DLD1 (cell line): ENCODE data around the gene RTCA.
"Not testable (repeated sequence)": the region's sequence is repeated elsewhere in the genome, so short reads cannot be mapped to it uniquely, and the experiment has no call there.

Source experiments
- in situ Hi-C: cut with HindIII; loops from 2 replicates; pipeline ENCODE4 v1.10.0; 2017; ENCODE audit warnings: low sequenced_read_pairs

Gene RTCA

DNA sequence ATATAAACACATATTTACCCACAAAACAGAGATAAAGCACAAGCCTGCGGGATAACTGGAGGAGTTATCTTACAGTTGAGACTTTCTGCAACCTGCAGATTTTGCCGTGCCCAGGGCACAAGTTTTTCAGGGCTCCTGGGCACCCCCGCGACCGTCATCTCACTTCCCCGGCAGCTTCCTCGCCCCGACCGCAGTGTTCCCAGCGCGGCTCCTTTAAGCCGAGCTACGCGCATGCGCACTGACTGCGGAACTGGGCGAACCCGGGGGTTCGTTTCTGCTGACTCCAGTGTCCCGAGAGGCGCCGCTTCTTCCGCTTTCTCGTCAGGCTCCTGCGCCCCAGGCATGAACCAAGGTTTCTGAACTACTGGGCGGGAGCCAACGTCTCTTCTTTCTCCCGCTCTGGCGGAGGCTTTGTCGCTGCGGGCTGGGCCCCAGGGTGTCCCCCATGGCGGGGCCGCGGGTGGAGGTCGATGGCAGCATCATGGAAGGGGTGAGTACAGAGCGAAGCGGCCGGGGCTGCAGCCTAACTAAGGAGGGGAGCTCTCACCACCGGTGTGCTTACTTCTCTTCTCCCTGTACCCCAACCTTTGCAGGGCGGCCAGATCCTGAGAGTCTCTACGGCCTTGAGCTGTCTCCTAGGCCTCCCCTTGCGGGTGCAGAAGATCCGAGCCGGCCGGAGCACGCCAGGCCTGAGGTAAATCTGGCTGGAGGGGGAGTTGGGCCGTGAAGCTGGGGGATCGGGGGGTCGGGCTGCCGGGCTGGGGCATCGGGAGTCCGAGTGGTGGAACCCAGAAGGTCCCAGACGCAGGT, at the start of gene RTCA:
Gene RTCA, plus strand, starts transcription at position 286 of the 810 bp plus-strand sequence. Its CDS starts 160 bp downstream, at position 446.
- in situ Hi-C loops, result no loop called here

DNA sequence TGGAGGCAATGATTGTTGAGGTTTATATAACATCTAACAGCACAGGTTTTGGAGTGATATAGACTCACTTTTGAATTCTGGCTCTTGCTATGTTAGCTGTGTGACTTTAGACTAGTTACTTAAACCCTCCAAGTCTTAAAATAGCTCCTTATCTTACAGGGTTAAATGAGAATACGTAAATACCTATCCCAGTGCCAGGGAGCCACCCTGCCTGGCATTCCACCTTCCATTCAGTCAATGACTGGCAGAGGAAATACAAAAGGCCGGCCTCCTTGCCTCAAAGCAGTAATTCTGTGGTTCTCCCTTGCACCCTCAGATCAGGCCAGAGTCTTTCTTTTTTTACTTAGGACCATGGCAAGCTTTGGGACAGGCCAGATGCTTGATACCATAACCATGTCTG, 48.2 kb upstream of the RTCA start:
- in situ Hi-C loops, result no loop called here

DNA sequence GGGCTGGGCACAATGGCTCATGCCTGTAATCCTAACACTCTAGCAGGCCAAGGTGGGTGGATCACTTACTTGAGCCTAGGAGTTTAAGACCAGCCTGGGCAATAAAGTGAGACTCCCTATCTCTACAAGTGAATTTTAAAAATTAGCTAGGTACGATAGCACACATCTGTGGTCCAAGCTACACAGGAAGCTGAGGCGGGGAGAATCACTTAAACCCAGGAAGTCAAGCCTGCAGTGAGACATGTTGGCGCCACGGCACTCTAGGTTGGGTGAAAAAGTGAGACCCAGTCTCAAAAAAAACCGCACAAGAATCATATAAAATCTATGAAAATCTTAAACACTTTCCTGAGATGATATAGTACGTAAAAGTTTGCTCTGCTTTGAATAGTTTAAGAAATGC, 46.6 kb upstream of the RTCA start:
- in situ Hi-C loops, result no loop called here

DNA sequence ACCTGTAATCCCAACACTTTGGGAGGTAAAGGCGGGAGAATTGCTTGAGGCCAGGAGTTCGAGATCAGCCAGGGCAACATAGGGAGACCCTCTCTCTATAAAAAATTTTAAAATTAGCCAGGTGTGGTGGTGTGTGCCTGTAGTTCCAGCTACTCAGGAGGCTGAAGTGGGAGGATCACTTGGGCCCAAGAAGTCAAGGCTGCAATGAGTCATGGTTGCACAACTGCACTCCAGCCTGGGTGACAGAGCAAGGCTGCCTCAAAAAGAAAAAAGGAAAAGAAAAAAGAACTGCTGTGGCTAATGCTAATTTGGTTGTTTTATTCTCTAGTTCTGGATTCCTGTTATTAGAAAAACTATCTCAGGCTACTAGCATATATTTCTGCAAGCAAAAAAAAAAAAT, 46.1 kb upstream of the RTCA start:
- in situ Hi-C loops, result no loop called here

DNA sequence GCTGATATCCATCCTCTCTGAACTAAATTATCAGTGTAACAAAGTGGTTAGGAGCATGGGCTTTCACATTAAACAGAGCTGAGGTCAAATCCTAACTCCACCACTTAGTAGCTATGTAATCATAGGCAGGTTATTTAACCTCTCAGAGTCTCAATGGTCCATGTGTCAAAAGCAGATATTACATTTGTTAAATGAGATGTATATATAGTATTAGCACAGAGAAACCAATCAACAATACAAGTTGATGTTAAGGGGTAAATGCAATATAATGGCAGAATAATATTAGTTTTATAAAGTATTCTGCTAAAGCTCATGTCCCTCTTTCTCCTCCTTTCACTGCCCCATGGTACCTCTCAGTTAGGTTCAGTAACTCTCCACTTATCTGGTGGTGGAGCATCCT, 43.6 kb upstream of the RTCA start:
- in situ Hi-C loops, result no loop called here

DNA sequence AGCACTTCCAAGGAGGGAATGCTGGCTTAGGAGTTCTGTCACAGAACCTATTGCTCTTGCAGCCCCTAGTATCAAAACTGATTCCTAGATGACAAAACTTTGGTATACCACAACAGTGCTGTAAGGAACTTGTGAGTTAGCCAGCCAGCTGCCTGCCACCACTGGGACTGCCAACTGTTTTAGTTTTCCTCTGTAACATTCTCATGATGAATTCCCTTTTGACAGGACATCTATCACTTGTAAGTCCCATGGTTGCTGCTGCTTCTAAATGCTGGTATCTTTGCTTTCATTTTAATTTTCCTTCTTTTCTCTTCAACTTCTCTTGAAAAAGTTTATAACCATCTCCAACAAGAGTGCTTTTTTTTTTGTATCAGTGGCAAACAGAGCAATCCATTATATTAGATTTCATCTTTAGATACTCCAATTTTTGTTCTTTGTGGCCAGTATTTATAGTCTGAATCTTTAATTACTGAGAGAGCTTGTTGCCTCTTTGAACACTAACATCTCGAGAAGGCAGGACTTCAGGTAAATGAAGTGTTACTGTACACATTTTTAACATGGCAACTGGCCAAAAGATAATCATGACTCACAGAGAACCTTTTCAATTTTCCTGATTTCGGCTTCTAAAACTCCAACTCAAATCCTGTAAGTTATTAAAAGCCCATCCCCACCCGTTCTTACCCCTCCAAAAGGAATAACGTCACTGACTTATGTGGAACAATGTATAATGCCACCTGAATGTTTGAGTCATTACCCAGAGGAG, 36.2 kb upstream of the RTCA start:
- in situ Hi-C loops, result no loop called here

DNA sequence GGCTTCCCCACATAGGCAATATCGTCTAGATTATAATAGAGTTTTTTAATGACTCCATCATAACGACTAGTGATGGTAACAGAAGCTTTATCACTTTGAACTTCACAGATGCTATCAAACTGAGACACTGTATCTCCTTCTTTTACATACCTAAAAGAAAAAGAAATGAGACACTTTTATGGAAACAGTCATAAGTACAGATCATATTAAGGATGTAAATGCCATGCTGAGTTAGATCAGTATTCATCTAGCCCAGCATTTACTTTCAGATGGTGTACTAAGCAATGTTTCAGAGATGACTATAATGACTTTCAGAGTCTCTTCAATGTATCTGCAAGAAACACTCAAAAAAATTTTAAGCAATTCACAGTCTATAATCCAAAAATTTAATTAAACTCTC, 35.3 kb upstream of the RTCA start:
- in situ Hi-C loops, result no loop called here

DNA sequence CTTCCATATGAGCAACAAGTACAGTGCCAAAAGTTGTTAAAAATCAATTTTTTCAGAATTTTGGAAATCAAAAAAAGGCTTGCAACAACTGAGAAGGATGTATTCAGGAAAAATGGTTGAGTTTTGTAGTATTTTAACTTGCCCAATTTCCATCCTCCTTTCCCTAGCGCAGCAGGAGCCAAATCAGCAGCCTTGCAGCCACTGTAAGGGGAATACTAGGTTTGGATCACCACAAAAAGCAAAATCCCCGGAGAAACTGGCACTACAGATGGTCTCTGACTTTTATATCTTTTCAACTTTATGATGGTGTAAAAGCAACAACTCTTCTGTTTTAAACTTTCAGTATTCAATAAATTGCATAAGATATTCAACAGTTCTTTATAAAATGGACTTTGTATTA, 34.3 kb upstream of the RTCA start:
- in situ Hi-C loops, result no loop called here

DNA sequence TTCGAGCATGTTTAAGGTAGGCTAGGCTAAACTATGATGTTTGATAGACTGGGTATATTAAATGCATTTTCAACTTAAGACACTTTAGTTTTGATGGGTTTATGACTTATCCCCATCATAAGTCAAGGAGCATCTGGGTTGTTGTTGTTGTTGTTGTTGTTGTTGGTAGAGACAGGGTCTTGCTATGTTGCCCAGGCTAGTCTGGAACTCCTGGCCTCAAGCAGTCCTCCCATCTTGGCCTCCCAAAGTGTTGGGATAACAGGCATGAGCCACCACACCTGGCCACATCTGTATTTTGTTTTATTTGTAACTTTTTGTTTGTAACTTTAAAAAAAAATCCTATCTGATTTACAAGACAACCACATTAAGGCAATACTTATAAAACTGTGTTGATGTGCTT, 33.9 kb upstream of the RTCA start:
- in situ Hi-C loops, result no loop called here

DNA sequence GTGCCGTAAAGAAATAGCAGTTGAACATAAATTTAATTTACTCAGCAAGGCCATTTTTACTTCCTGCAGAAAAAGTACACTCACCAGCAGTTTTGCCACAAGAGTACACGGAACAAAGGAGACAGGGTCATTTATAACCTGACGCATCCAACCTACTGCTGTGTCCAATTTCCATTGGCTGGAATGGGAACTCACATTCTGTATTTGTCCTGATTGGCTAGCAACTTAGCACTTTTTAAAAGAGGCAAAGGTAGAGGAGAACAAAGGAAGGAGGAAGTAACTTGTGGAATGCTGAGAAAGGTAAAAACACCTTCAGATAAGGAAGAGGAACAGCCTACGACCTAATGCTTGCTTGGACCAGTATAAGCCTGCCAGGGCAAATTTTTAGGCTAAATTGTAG, 32.5 kb upstream of the RTCA start:
- in situ Hi-C loops, result not testable (repeated sequence)

DNA sequence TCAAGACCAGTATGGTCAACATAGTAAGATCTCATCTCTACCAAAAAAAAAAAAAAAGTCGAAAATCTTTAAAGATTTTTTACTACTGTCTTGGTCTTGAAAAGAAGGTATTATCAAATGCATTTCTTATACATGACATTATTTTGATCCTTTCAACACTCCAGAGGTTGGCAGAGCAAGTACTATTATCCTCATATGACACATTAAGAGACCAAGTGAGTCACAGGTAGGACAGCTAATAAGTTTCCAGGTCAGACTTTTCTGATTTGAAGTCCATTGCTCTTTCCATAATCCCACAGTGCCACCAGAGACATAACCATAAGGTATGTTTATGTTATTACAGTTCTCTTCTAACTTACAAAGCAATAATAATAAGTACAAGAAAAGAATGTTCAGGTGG, 31.6 kb upstream of the RTCA start:
- in situ Hi-C loops, result no loop called here

DNA sequence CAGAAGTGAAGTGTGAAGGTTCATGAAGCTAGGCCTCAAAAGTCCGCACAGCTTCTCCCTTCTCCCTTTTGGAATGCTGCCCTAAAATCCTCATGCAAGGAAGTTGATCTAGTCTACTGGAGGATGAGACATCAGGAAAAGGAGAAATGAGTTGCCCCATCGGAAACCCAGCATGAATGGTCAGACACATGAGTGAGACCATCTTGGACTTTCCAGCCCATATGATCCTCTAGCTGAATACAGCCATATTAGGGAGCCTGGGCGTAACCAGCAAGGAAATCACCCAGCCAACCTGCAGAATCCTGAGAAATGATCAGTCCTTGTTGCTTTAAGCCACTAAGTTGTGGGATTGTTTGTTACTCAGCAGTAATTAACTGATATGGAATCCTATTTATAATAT, 28.9 kb upstream of the RTCA start:
- in situ Hi-C loops, result no loop called here

DNA sequence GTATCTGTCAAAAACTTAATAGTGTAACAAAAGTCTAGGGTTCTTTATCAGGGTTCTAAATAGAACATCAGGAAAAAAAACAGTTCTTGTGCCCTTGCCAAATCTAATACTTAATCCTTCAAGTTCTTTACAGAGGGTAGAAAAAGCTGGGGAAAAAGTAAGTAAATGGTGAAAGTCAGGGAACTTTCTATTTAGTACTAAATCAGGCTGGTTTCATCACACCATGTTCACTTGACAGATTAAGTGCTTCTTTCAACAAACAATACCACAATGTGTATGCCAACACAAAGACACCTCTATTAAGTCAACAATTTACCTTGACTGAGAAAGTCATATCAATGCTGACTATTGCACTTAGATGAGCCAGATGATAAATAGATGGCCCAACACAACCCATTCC, 26.1 kb upstream of the RTCA start:
- in situ Hi-C loops, result no loop called here

DNA sequence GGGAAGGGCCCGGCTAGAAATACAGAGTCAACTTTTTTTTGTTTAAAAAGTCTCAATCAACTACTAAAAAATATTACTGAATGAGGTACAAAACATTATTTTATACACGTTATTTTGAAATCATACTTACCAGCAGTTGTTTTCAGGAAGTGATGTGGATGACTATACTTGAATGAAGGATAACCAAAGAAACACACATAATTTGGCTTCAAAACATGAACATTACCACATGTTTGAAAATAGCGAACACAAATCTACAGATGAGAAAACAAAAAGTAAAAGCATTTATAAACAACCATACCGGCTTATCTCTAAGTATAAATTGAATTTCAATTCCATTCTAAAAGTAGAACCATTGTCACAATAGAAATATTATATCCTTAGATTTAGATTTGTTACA, 25.4 kb upstream of the RTCA start:
- in situ Hi-C loops, result no loop called here

DNA sequence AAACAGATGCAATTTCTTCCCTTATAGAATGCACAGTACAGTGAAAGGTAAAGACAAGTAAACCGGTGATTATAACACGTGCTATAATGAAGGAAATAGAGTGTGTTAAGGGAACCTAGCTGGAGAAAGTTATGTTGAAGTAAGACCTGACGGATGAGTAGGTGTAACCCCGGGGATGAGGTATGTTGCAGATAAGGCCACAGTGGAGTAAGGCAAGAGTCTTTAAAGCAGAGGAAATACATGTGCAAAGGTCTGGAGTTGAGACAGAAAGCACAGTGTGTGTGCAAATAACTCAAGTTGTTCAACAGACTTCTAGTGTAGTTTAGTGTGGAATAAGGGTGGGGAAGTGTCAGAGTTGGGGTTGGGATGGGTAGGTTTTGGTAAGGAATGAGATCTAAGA, 19.3 kb upstream of the RTCA start:
- in situ Hi-C loops, result no loop called here

DNA sequence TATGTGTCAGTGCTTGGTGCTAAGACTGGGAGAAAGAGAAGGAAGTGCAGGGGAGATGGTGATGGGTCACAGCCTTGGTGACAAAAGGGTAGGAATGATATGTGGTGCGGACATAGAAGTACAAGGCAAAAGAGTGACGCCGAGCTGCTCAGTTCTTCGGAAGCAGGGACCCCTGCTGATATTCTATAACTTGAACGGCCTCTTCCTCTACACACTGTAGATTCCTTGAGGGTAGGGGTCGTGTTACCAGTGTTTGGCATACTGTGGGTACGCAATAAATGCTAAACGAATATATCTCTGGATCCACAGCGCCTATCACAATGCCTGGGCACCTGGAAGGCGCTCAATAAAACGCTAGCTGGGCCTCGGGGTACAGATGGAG, 16.9 kb upstream of the RTCA start:
- in situ Hi-C loops, result no loop called here

DNA sequence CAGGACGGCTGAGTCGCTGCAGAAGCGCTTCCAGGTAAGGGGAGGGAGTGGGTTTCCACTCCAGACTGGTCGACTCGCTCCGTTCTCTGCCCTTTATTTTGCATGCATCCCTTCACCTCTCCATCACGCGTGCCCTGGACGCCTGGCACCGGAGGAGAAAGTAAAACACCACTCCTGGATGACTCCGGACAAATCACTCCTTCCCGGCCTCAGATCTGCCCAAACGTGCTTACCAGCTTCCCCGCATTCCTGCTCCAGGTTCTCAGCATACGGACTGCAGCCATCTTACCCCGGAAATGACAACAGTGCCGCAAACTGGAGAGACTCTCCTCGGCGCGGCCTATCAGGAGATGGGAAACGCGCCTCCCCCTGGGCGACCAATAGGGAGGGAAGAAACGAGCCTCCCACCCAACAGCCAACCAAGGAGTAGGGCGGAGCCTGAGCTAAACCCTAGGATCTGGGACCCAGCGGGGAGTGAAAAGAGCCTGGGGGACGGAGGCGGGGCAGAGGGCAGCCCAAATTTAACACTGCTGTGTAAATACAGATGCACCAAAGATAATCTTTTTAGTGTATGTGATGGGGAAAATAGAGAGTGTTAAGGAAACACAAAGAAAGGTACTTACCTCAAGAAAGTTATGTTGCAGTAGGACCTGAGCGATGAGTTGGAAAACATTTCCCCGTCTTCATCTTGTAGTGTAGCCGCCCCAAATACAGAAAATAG, 16.3 kb upstream of the RTCA start, which contains the start of gene DBT:
Gene DBT, minus strand, starts transcription at position 298 of the 721 bp plus-strand sequence. Its CDS starts 14 bp downstream, at position 284.
- in situ Hi-C loops, result no loop called here

DNA sequence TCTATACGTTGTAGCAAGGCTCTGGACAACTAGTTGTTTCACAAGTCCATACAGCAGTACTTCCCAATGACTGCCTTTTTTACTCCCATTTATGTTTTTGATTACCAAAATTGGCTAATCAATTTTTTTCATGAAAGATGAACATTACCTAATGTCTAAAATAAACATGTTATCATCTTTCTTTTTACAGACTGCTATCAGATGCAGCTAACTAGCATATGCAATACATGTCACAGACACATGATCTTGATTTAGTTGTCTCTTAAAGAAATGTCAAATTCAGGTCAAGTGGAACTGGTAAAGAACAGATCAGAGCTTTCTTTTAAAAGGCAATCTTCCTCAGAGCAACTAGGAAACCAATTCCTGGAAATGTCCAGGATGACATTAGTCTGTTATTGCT, 15.8 kb upstream of the RTCA start:
- in situ Hi-C loops, result no loop called here

DNA sequence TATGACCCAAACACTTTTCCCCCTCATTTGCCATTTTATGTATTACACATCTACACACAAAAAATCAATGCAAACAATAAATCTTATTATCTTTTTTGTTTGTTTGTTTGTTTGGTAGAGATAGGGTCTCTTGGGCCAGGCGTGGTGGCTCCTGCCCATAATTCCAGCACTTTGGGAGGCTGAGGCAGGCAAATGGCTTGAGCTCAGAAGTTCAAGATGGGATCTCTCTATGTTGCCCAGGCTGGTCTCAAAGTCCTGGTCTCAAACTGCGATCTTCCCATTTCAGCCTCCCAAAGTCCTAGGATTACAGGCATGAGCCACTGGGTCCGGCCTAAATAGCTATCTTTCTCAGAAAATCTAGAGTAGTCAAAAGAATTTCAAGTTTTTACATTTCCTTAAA, 15.2 kb upstream of the RTCA start:
- in situ Hi-C loops, result no loop called here

DNA sequence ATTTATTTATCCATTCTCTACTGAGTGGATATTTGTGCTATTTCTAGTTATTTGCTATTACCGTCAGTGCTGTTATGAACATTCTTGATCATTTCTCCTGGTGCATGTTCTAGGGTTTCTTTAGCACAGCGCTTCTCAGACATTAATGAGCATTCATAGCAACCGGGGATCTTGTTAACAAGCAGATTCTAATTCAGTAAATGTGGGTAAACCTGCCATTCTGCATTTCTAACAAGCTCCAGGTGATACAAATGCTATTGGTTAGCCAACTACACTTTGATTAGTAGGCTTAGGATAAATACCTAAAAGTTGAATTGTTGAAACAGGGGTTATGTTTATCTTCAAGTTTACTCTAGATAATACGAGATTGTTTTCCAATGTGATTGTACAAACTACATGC, 13.1 kb upstream of the RTCA start:
- in situ Hi-C loops, result no loop called here

DNA sequence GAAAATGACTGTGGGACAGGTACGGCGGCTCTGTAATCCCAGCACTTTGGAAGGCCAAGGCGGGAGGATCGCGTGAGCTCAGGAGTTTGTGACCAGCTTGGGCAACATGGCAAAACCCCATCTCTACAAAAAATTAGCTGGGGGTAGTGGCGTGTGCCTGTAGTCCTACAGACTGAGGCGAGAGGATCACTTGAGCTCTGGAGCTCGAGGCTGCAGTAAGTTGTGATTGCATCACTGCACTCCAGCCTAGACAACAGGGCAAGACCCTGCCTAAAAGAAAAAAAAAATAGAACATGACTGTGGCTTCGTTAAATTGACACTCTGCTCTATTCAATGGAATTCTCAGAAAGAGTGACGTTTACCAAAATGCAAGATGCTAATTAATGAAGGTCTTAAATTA, 12.5 kb upstream of the RTCA start:
- in situ Hi-C loops, result no loop called here

DNA sequence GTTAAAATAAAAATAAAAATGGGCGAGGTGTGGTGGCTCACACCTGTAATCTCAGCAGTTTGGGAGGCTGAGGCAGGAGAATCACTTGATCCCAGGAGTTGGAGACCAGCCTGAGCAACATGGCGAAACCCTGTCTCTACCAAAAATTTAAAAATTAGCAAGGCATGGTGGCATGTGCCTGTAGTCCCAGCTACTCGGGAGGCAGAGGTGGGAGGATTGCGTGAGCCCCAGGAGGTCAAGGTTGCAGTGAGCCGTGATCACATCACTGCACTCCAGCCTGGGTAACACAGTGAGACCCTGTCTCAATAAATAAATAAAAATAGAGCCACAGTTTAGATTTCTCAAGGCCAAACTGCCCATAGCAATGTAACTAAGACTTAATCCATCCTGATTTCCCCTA, 9.7 kb upstream of the RTCA start:
- in situ Hi-C loops, result not testable (repeated sequence)
